HUES6 (cell line): ENCODE measurements around the gene FERMT2.

Source experiments
- H3K27ac ChIP-seq: 2 replicates; pipeline ENCODE4 v1.7.0; 2013; ENCODE audit warnings: low read depth, mild to moderate bottlenecking, low read length, inconsistent platforms
- H3K27me3 ChIP-seq: 2 replicates; pipeline ENCODE4 v1.6.1; 2013; ENCODE audit warnings: low read length; ENCODE audit not compliant: control insufficient read depth, insufficient read depth
- H3K36me3 ChIP-seq: 2 replicates; pipeline ENCODE4 v1.6.1; 2013; ENCODE audit warnings: low read length; ENCODE audit not compliant: control insufficient read depth, insufficient read depth
- H3K4me1 ChIP-seq: 2 replicates; pipeline ENCODE4 v1.6.1; 2013; ENCODE audit warnings: low read length; ENCODE audit not compliant: control insufficient read depth, insufficient read depth
- H3K4me3 ChIP-seq: 2 replicates; pipeline ENCODE4 v1.5.1; 2013; ENCODE audit warnings: low read depth, low read length
- H3K9ac ChIP-seq: one replicate; pipeline ENCODE4 v1.6.1; 2013; ENCODE audit warnings: mild to moderate bottlenecking, low read length
- H3K9me3 ChIP-seq: 2 replicates; pipeline ENCODE4 v1.6.1; 2013; ENCODE audit warnings: low read depth, low read length; ENCODE audit not compliant: control insufficient read depth, insufficient read depth

Gene FERMT2

GRCh38 chr14:52827426-52827825 lies 123.4 kb downstream of the FERMT2 start:
- H3K36me3 ChIP-seq, result no peaks in the 10 kb centered on the region
- H3K27ac ChIP-seq, result no peak overlapping the region
- H3K9ac ChIP-seq, result peak overlapping the region; percentile 17
- H3K4me3 ChIP-seq, result no peak overlapping the region; the same call in 1 of the 2 replicates
- H3K4me1 ChIP-seq, result peaks cover 24% of the 10 kb centered on the region
- no peaks in the 10 kb centered on the region for H3K27me3 ChIP-seq
- H3K9me3 ChIP-seq, result no peaks in the 10 kb centered on the region

- H3K27me3 ChIP-seq, result no peaks in the 10 kb centered on the region
- H3K36me3 ChIP-seq, result no peaks in the 10 kb centered on the region
- no peak overlapping the region for H3K9ac ChIP-seq
- H3K27ac ChIP-seq, result no peak overlapping the region
- H3K4me3 ChIP-seq, result no peak overlapping the region
- no peaks in the 10 kb centered on the region for H3K9me3 ChIP-seq
- H3K4me1 ChIP-seq, result peaks cover 11% of the 10 kb centered on the region
Observed at GRCh38 chr14:52825085-52825484, 125.8 kb downstream of the FERMT2 start.

GRCh38 chr14:52824462-52824861 lies 126.4 kb downstream of the FERMT2 start:
- no peak overlapping the region for H3K27ac ChIP-seq
- peaks cover 11% of the 10 kb centered on the region for H3K4me1 ChIP-seq
- no peak overlapping the region for H3K4me3 ChIP-seq
- H3K36me3 ChIP-seq, result no peaks in the 10 kb centered on the region
- no peak overlapping the region for H3K9ac ChIP-seq
- no peaks in the 10 kb centered on the region for H3K9me3 ChIP-seq
- H3K27me3 ChIP-seq, result no peaks in the 10 kb centered on the region

GRCh38 chr14:52821805-52822250 lies 129.0 kb downstream of the FERMT2 start:
- Histone ChIP-seq H3K27me3 (no peaks in the 10 kb centered on the region), H3K9ac (no peak overlapping the region), H3K4me1 (no peaks in the 10 kb centered on the region)

GRCh38 chr14:52808101-52808500 lies 142.7 kb downstream of the FERMT2 start:
- Histone ChIP-seq H3K9ac (no peak overlapping the region), H3K4me1 (no peaks in the 10 kb centered on the region), H3K27ac (no peak overlapping the region), H3K27me3 (no peaks in the 10 kb centered on the region), H3K36me3 (no peaks in the 10 kb centered on the region), H3K9me3 (no peaks in the 10 kb centered on the region), H3K4me3 (no peak overlapping the region)

More at GRCh38 chr14:52821805-52822250, 129.0 kb downstream of the FERMT2 start:
- no peak overlapping the region for H3K27ac ChIP-seq
- no peaks in the 10 kb centered on the region for H3K36me3 ChIP-seq
- H3K9me3 ChIP-seq, result no peaks in the 10 kb centered on the region
- H3K4me3 ChIP-seq, result no peak overlapping the region
